Smooth muscle cell (in vitro differentiated cells): ENCODE results near the gene FAM13C. TPM values are rescaled to one million over a fixed set of nuclear protein-coding genes. Genes with fewer than 3 reads are reported as not detected.
A peak's percentile ranks its signal among the peaks of the same experiment; 100 is the strongest.

Experiments
- DNase-seq: peaks from one replicate; lab custom pipeline; 2025; ENCODE audit not compliant: unreplicated experiment; lab: John Stamatoyannopoulos, UW
- H2AFZ ChIP-seq: fragments of 200-600 bp; sonication (generic); 2 replicates; pipeline ENCODE4 v1.6.0; 2016; ENCODE audit warnings: antibody characterized with exemption, low read depth, mild to moderate bottlenecking
- H3F3A ChIP-seq: fragments of 200-600 bp; sonication (generic); 2 replicates; pipeline ENCODE4 v1.6.0; 2017; ENCODE audit warnings: antibody characterized with exemption, low read depth
- H3K27ac ChIP-seq: fragments of 200-600 bp; sonication (generic); 2 replicates; pipeline ENCODE4 v1.5.1; 2016; ENCODE audit warnings: low read depth, mild to moderate bottlenecking
- H3K27me3 ChIP-seq: fragments of 200-600 bp; sonication (generic); 2 replicates; pipeline ENCODE4 v1.6.1; 2016; ENCODE audit warnings: low read depth, mild to moderate bottlenecking
- H3K36me3 ChIP-seq: fragments of 200-600 bp; sonication (generic); 2 replicates; pipeline ENCODE4 v1.5.1; 2016; ENCODE audit warnings: low read depth
- H3K4me1 ChIP-seq: fragments of 200-600 bp; sonication (generic); 2 replicates; pipeline ENCODE4 v1.5.1; 2016; ENCODE audit warnings: low read depth
- H3K4me2 ChIP-seq: fragments of 200-600 bp; sonication (generic); 2 replicates; pipeline ENCODE4 v1.6.0; 2016; ENCODE audit warnings: mild to moderate bottlenecking
- H3K4me3 ChIP-seq: fragments of 200-600 bp; sonication (generic); 2 replicates; pipeline ENCODE4 v1.5.1; 2016; ENCODE audit warnings: mild to moderate bottlenecking
- H3K79me2 ChIP-seq: fragments of 200-600 bp; sonication (generic); 2 replicates; pipeline ENCODE4 v1.6.0; 2016; ENCODE audit warnings: low read depth, mild to moderate bottlenecking
- H3K9ac ChIP-seq: fragments of 200-600 bp; sonication (generic); 2 replicates; pipeline ENCODE4 v1.6.0; 2016; ENCODE audit warnings: low read depth
- H3K9me3 ChIP-seq: fragments of 200-600 bp; sonication (generic); replicated peaks from 2 replicates; pipeline ENCODE4 v1.5.1; 2016; ENCODE audit warnings: low read depth
- H4K20me1 ChIP-seq: fragments of 200-600 bp; sonication (generic); 2 replicates; pipeline ENCODE4 v1.6.0; 2016; ENCODE audit warnings: low read depth
- CTCF ChIP-seq: fragments of 200-600 bp; sonication (generic); IDR thresholded peaks from 2 replicates; pipeline ENCODE4 v1.5.1; 2017; ENCODE audit warnings: borderline replicate concordance, mild to moderate bottlenecking, antibody characterized with exemption; ENCODE audit not compliant: insufficient read depth, poor library complexity, severe bottlenecking
- WGBS: methylation state at CpG from one replicate; pipeline ENCODE4 v1.1.7; 2016; ENCODE audit warnings: low lambda C conversion rate; 5-methylcytosine and 5-hydroxymethylcytosine counted together
- polyA plus RNA-seq: library from polyadenylated mRNA; unstranded; fragments of >200 nt; fragmentation: Nextera tagmentation; extraction: Ambion mirVana; gene quantifications from 2 replicates; pipeline ENCODE4 v1.2.1, GENCODE V29; 2016
- total RNA-seq: library from RNA; depleted of rRNA; stranded (reverse); fragments of >200 nt; gene quantifications from 2 replicates; pipeline ENCODE4 v1.2.3, GENCODE V29; 2014

FAM13C gene
- total and polyA plus RNA-seq, 2 experiments from 2014 or later: not detected

GRCh38 chr10:59339351-59339750 is 23.0 kb downstream of the FAM13C start:
- no peak overlapping the region for H3K4me3 ChIP-seq
- no peaks in the 10 kb centered on the region for H3K27me3 ChIP-seq
- H3K79me2 ChIP-seq: no peaks in the 10 kb centered on the region
- H3K27ac ChIP-seq: no peak overlapping the region
- H3F3A ChIP-seq: peaks cover 6% of the 10 kb centered on the region
- H3K36me3 ChIP-seq: no peaks in the 10 kb centered on the region
- no peak for DNase-seq
- H3K4me1 ChIP-seq: peaks cover 13% of the 10 kb centered on the region
- no peaks in the 10 kb centered on the region for H3K9me3 ChIP-seq
- H2AFZ ChIP-seq: no peak overlapping the region
- H4K20me1 ChIP-seq: no peaks in the 10 kb centered on the region
- 96% methylated on average over 1 of the region's 1 CpG for WGBS
- H3K9ac ChIP-seq: no peak overlapping the region
- no peak overlapping the region for H3K4me2 ChIP-seq
- TF ChIP-seq CTCF: no peak

- Histone ChIP-seq H4K20me1 (no peaks in the 10 kb centered on the region), H3K4me2 (peak overlapping the region; percentile 31), H2AFZ (peak overlapping the region; percentile 80), H3K36me3 (no peaks in the 10 kb centered on the region), H3K79me2 (no peaks in the 10 kb centered on the region), H3K4me3 (no peak overlapping the region), H3K9me3 (no peaks in the 10 kb centered on the region), H3K27ac (peak overlapping the region; percentile 49), H3K4me1 (peaks cover 7% of the 10 kb centered on the region), H3K9ac (no peak overlapping the region), H3K27me3 (no peaks in the 10 kb centered on the region), H3F3A (peaks cover 6% of the 10 kb centered on the region)
- TF ChIP-seq CTCF: no peak
- DNase-seq: no peak
Measured at GRCh38 chr10:59337201-59337652, 25.1 kb downstream of the FAM13C start.

GRCh38 chr10:59336632-59337031 is 25.7 kb downstream of the FAM13C start:
- peak overlapping the region; percentile 80 for H2AFZ ChIP-seq
- H3K9me3 ChIP-seq: no peaks in the 10 kb centered on the region
- H3K27me3 ChIP-seq: no peaks in the 10 kb centered on the region
- DNase-seq: no peak
- no peak for TF ChIP-seq CTCF
- peak overlapping the region; percentile 31 for H3K4me2 ChIP-seq
- no peak overlapping the region for H3K4me3 ChIP-seq
- H4K20me1 ChIP-seq: no peaks in the 10 kb centered on the region
- peaks cover 6% of the 10 kb centered on the region for H3F3A ChIP-seq
- WGBS: 27% methylated on average over 2 of the region's 2 CpGs
- no peaks in the 10 kb centered on the region for H3K79me2 ChIP-seq
- H3K4me1 ChIP-seq: peaks cover 7% of the 10 kb centered on the region
- no peaks in the 10 kb centered on the region for H3K36me3 ChIP-seq
- H3K27ac ChIP-seq: peak overlapping the region; percentile 49
- H3K9ac ChIP-seq: no peak overlapping the region

- WGBS: 96% methylated on average over 2 of the region's 2 CpGs
- no peaks in the 10 kb centered on the region for H3K79me2 ChIP-seq
- H4K20me1 ChIP-seq: no peaks in the 10 kb centered on the region
- H3K4me2 ChIP-seq: no peak overlapping the region
- H3K4me3 ChIP-seq: no peak overlapping the region
- no peaks in the 10 kb centered on the region for H3K27me3 ChIP-seq
- H3F3A ChIP-seq: peaks cover 6% of the 10 kb centered on the region
- TF ChIP-seq CTCF: no peak
- no peak overlapping the region for H3K27ac ChIP-seq
- H3K9ac ChIP-seq: no peak overlapping the region
- H2AFZ ChIP-seq: no peak overlapping the region
- no peaks in the 10 kb centered on the region for H3K9me3 ChIP-seq
- H3K36me3 ChIP-seq: no peaks in the 10 kb centered on the region
- DNase-seq: no peak
- H3K4me1 ChIP-seq: peaks cover 7% of the 10 kb centered on the region
Measured at GRCh38 chr10:59335497-59335896, 26.9 kb downstream of the FAM13C start.
